NCI-H1930 (cell line): ENCODE results near the gene TMCC1.
A peak's percentile ranks its signal among the peaks of the same experiment; 100 is the strongest.
"Not testable (repeated sequence)": the region's sequence is repeated elsewhere in the genome, so short reads cannot be mapped to it uniquely, and the experiment has no call there.

Experiments used
- DNase-seq, 2 experiments: peaks; one replicate each; lab custom pipeline; 2025; lab: John Stamatoyannopoulos, UW

Gene TMCC1

GRCh38 chr3:129836381-129837064, 57.0 kb downstream of the TMCC1 start:
- no peak for DNase-seq

- DNase-seq: no peak
Measured at GRCh38 chr3:129835198-129835597, 58.3 kb downstream of the TMCC1 start.

- no peak for DNase-seq
Measured at GRCh38 chr3:129834580-129834979, 58.9 kb downstream of the TMCC1 start.

GRCh38 chr3:129831942-129832341, 61.6 kb downstream of the TMCC1 start:
- DNase-seq: not testable (repeated sequence)

- DNase-seq: no peak
Measured at GRCh38 chr3:129831503-129831902, 62.0 kb downstream of the TMCC1 start.

- peak; percentile 35 to 44 for DNase-seq
Measured at GRCh38 chr3:129829640-129830039, 63.9 kb downstream of the TMCC1 start.

GRCh38 chr3:129827765-129828164, 65.7 kb downstream of the TMCC1 start:
- no peak for DNase-seq

GRCh38 chr3:129824926-129825541, 68.5 kb downstream of the TMCC1 start:
- DNase-seq: no peak

- no peak for DNase-seq
Measured at GRCh38 chr3:129822679-129823078, 70.8 kb downstream of the TMCC1 start.

GRCh38 chr3:129822241-129822640, 71.3 kb downstream of the TMCC1 start:
- DNase-seq: no peak

GRCh38 chr3:129820587-129820986, 72.9 kb downstream of the TMCC1 start:
- no peak for DNase-seq

GRCh38 chr3:129812589-129812988, 80.9 kb downstream of the TMCC1 start:
- DNase-seq: no peak

- DNase-seq: no peak
Measured at GRCh38 chr3:129809297-129809696, 84.2 kb downstream of the TMCC1 start.

GRCh38 chr3:129796146-129796545, 97.4 kb downstream of the TMCC1 start:
- DNase-seq: no peak

GRCh38 chr3:129795186-129796010, 98.1 kb downstream of the TMCC1 start:
- DNase-seq: no peak

GRCh38 chr3:129794311-129795185, 99.0 kb downstream of the TMCC1 start:
- peak; percentile 10 to 37 for DNase-seq

- DNase-seq: no peak
Measured at GRCh38 chr3:129793942-129794310, 99.6 kb downstream of the TMCC1 start.

GRCh38 chr3:129793319-129793718, 100.2 kb downstream of the TMCC1 start:
- no peak for DNase-seq

- no peak for DNase-seq
Measured at GRCh38 chr3:129783470-129783869, 110.0 kb downstream of the TMCC1 start.

GRCh38 chr3:129778871-129779270, 114.6 kb downstream of the TMCC1 start:
- no peak for DNase-seq

- DNase-seq: no peak
Measured at GRCh38 chr3:129777806-129778205, 115.7 kb downstream of the TMCC1 start.

- no peak for DNase-seq
Measured at GRCh38 chr3:129775870-129776269, 117.6 kb downstream of the TMCC1 start.
